HepG2 (cell line): Measurements from ENCODE around the gene ZNF845. TPM values are rescaled to one million over a fixed set of nuclear protein-coding genes. Genes with fewer than 3 reads are reported as not detected.
A peak's percentile ranks its signal among the peaks of the same experiment; 100 is the strongest.

Source experiments
- AGO2 ChIP-seq: fragments of 200-400 bp; formaldehyde crosslinking; optimal IDR thresholded peaks from 2 replicates; pipeline ENCODE3; 2017; ENCODE audit warnings: mild to moderate bottlenecking, low read depth, low read length, moderate library complexity
- ATRX ChIP-seq: sonication (generic); formaldehyde crosslinking; IDR thresholded peaks from 2 replicates; pipeline ENCODE4 v1.4.0; 2020; ENCODE audit warnings: missing genetic modification reagents, borderline replicate concordance
- CTCF ChIP-seq: sonication (generic); formaldehyde crosslinking; IDR thresholded peaks from 2 replicates; pipeline ENCODE4 v1.5.0; 2020; ENCODE audit warnings: mild to moderate bottlenecking, missing genetic modification reagents, moderate library complexity
- EEA1 ChIP-seq: sonication (generic); formaldehyde crosslinking; IDR thresholded peaks from 2 replicates; pipeline ENCODE4 v1.5.1; 2020; ENCODE audit warnings: mild to moderate bottlenecking, missing genetic modification reagents, borderline replicate concordance
- HINFP ChIP-seq: sonication (generic); formaldehyde crosslinking; IDR thresholded peaks from 2 replicates; pipeline ENCODE4 v1.4.0; 2020; ENCODE audit warnings: low read depth, mild to moderate bottlenecking, missing genetic modification reagents
- HNRNPLL ChIP-seq: fragments of 200-400 bp; formaldehyde crosslinking; IDR thresholded peaks from 2 replicates; pipeline ENCODE4 v1.6.1; 2017; ENCODE audit warnings: mild to moderate bottlenecking, low read depth, low read length; ENCODE audit not compliant: poor library complexity, severe bottlenecking
- IRF9 ChIP-seq: sonication (generic); formaldehyde crosslinking; IDR thresholded peaks from 2 replicates; pipeline ENCODE4 v1.8.0; 2022; ENCODE audit warnings: missing genetic modification reagents, mild to moderate bottlenecking, borderline replicate concordance
- PHF8 ChIP-seq: sonication (generic); formaldehyde crosslinking; IDR thresholded peaks from 2 replicates; pipeline ENCODE4 v1.5.0; 2020; ENCODE audit warnings: missing genetic modification reagents
- PRDM10 ChIP-seq: sonication (generic); formaldehyde crosslinking; IDR thresholded peaks from 2 replicates; pipeline ENCODE4 v1.4.0; 2020; ENCODE audit warnings: low read depth, missing genetic modification reagents
- SALL1 ChIP-seq: sonication (generic); formaldehyde crosslinking; IDR thresholded peaks from 2 replicates; pipeline ENCODE4 v1.8.0; 2022; ENCODE audit warnings: mild to moderate bottlenecking, missing genetic modification reagents
- TARDBP ChIP-seq: sonication (generic); formaldehyde crosslinking; IDR thresholded peaks from 2 replicates; pipeline ENCODE4 v1.8.0; 2022; ENCODE audit warnings: mild to moderate bottlenecking, missing genetic modification reagents
- XBP1 ChIP-seq: sonication (generic); formaldehyde crosslinking; IDR thresholded peaks from 2 replicates; pipeline ENCODE4 v1.5.0; 2020; ENCODE audit warnings: missing genetic modification reagents
- YEATS4 ChIP-seq: sonication (generic); formaldehyde crosslinking; IDR thresholded peaks from 2 replicates; pipeline ENCODE4 v1.4.0; 2020; ENCODE audit warnings: missing genetic modification reagents, borderline replicate concordance
- ZNF207 ChIP-seq: fragments of 450-650 bp; IDR thresholded peaks from 2 replicates; pipeline ENCODE4 v1.6.1; 2016; ENCODE audit warnings: antibody characterized with exemption, borderline replicate concordance
- ZNF234 ChIP-seq: sonication (generic); formaldehyde crosslinking; conservative IDR thresholded peaks from 2 replicates; pipeline ENCODE4 v1.5.1; 2020; ENCODE audit warnings: mild to moderate bottlenecking, missing genetic modification reagents
- ZNF350 ChIP-seq: sonication (generic); formaldehyde crosslinking; IDR thresholded peaks from 2 replicates; pipeline ENCODE4 v1.4.0; 2020; ENCODE audit warnings: mild to moderate bottlenecking, low read depth, missing genetic modification reagents, borderline replicate concordance
- ZNF800 ChIP-seq: sonication (generic); formaldehyde crosslinking; IDR thresholded peaks from 2 replicates; pipeline ENCODE4 v1.4.0; 2020; ENCODE audit warnings: missing genetic modification reagents
- polyA plus RNA-seq, 8 experiments: library from polyadenylated mRNA; depleted of rRNA in 3 of 8; stranded (reverse) in 7 of 8; unstranded in 1 of 8; fragments of >200 nt; fragmentation: Illumina TruSeq in 4 of 8; extraction: Trizol in 4 of 8; gene quantifications; 2 replicates each; pipeline versions ENCODE4 v1.2.1 to v1.2.3, GENCODE V29; 2011 to 2016; ENCODE audit warnings: low read depth in 4 of 8, missing spikeins in 1 of 8, mixed read lengths in 1 of 8; ENCODE audit not compliant: insufficient read depth in 1 of 8
- total RNA-seq, 5 experiments: library from RNA; depleted of rRNA; stranded (reverse); fragments of >200 nt; fragmentation: Illumina TruSeq; extraction: Trizol; gene quantifications; 2 replicates each; pipeline ENCODE4 v1.2.3, GENCODE V29; 2016; ENCODE audit warnings: low read depth in 1 of 5

ZNF845 gene
- total and polyA plus RNA-seq, 2 of the 13 experiments (the other 11 are each of a cell fraction or from before 2014, with no cell fraction given): 1.7 to 9.6 TPM

GRCh38 chr19:53394974-53395839 is 61.7 kb downstream of the ZNF845 start, which contains the start of gene ZNF765 (continued):
- TF ChIP-seq ZNF800: peak; percentile 22; the same call in 1 of the 2 replicates
- peak; percentile 76; the same call in 1 of the 2 replicates for TF ChIP-seq IRF9 (CRISPR knock-in tag)
- TF ChIP-seq HNRNPLL: peak; percentile 35
- TF ChIP-seq SALL1: 0 out of 2 replicates have a peak, but pooled peaks have one; percentile 24
- TF ChIP-seq YEATS4 (CRISPR knock-in tag): peak; percentile 17; the same call in 1 of the 2 replicates
- peak; percentile 65 for TF ChIP-seq CTCF
- TF ChIP-seq XBP1 (CRISPR knock-in tag): no peak
- 0 out of 2 replicates have a peak, but pooled peaks have one; percentile 37 for TF ChIP-seq ZNF234 (CRISPR knock-in tag)
- TF ChIP-seq EEA1 (CRISPR knock-in tag): 0 out of 2 replicates have a peak, but pooled peaks have one; percentile 23
- TF ChIP-seq PRDM10 (CRISPR knock-in tag): peak; percentile 69
- peak; percentile 76 for TF ChIP-seq PHF8 (CRISPR knock-in tag)
- TF ChIP-seq ATRX (CRISPR knock-in tag): no peak
- TF ChIP-seq ZNF207: no peak
- TF ChIP-seq HINFP (CRISPR knock-in tag): no peak
- peak; percentile 29 for TF ChIP-seq AGO2
- TF ChIP-seq TARDBP (CRISPR knock-in tag): 0 out of 2 replicates have a peak, but pooled peaks have one; percentile 45
- 0 out of 2 replicates have a peak, but pooled peaks have one; percentile 22 for TF ChIP-seq ZNF350 (CRISPR knock-in tag)
